PC-3 (cell line): ENCODE measurements around the gene SMNDC1. TPM values are rescaled to one million over a fixed set of nuclear protein-coding genes. Genes with fewer than 3 reads are reported as not detected.

Source experiments
- ATAC-seq: fragments of 200-7000 bp; cut with Tn5 transposase; 2 replicates; pipeline ENCODE4 v1.9.1; 2020; ENCODE audit warnings: mild to moderate bottlenecking, moderate library complexity
- BruUV-seq: library from RNA; stranded (reverse); fragments of 400-500 nt; replicated peaks from 2 replicates; lab custom pipeline; 2021; lab: Mats Ljungman, UMichigan
- CTCF ChIA-PET: fragments of 300-600 bp; sonication (Branson Sonifier 250); formaldehyde crosslinking; loops from one replicate; lab custom pipeline; 2022; ENCODE audit warnings: antibody characterized with exemption; lab: Charles Lee
- POLR2A ChIA-PET: fragments of 300-600 bp; sonication (Branson Sonifier 250); formaldehyde crosslinking; loops from one replicate; lab custom pipeline; 2022; ENCODE audit warnings: antibody characterized with exemption; ENCODE audit not compliant: unreplicated experiment; lab: Charles Lee
- DNase-seq: peaks from one replicate; pipeline ENCODE4 v3.0.0-alpha.2; 2015
- H2AFZ ChIP-seq: fragments of 300-600 bp; sonication (generic); 2 replicates; pipeline ENCODE4 v1.6.0; 2016; ENCODE audit warnings: antibody characterized with exemption, low read length
- H3F3A ChIP-seq: fragments of 300-600 bp; sonication (generic); one replicate; pipeline ENCODE4 v1.6.0; 2017; ENCODE audit warnings: antibody characterized with exemption, low read length, control low read depth, mild to moderate bottlenecking; ENCODE audit not compliant: unreplicated experiment
- H3K27ac ChIP-seq: fragments of 300-600 bp; sonication (generic); 2 replicates; pipeline ENCODE4 v1.5.1; 2016; ENCODE audit warnings: mild to moderate bottlenecking, low read length
- H3K27me3 ChIP-seq: fragments of 300-600 bp; sonication (generic); 2 replicates; pipeline ENCODE4 v1.6.1; 2016; ENCODE audit warnings: low read length, mixed read lengths
- H3K36me3 ChIP-seq: fragments of 300-600 bp; sonication (generic); 2 replicates; pipeline ENCODE4 v1.6.1; 2016; ENCODE audit warnings: low read depth, mixed run types, low read length, mixed read lengths
- H3K4me1 ChIP-seq: fragments of 300-600 bp; sonication (generic); 2 replicates; pipeline ENCODE4 v1.5.1; 2016; ENCODE audit warnings: low read length; ENCODE audit not compliant: insufficient read depth
- H3K4me2 ChIP-seq: fragments of 300-600 bp; sonication (generic); 2 replicates; pipeline ENCODE4 v1.6.0; 2016; ENCODE audit warnings: low read length
- H3K4me3 ChIP-seq: fragments of 300-600 bp; sonication (generic); 2 replicates; pipeline ENCODE4 v1.5.1; 2016; ENCODE audit warnings: mild to moderate bottlenecking, low read length, mixed read lengths
- H3K79me2 ChIP-seq: fragments of 300-600 bp; sonication (generic); 2 replicates; pipeline ENCODE4 v1.6.1; 2017; ENCODE audit warnings: low read length, mixed read lengths
- H3K9ac ChIP-seq: fragments of 300-600 bp; sonication (generic); 2 replicates; pipeline ENCODE4 v1.6.0; 2016; ENCODE audit warnings: mild to moderate bottlenecking, low read length
- H3K9me2 ChIP-seq: fragments of 300-600 bp; sonication (generic); replicated peaks from 2 replicates; pipeline ENCODE4 v1.6.1; 2016; ENCODE audit warnings: mixed run types, low read length, mixed read lengths
- H3K9me3 ChIP-seq: fragments of 300-600 bp; sonication (generic); 2 replicates; pipeline ENCODE4 v1.6.1; 2016; ENCODE audit warnings: low read length, mixed read lengths
- H4K20me1 ChIP-seq: fragments of 300-600 bp; sonication (generic); 2 replicates; pipeline ENCODE4 v1.6.1; 2016; ENCODE audit warnings: low read length, mixed read lengths
- EZH2 ChIP-seq: fragments of 300-600 bp; sonication (generic); IDR thresholded peaks from one replicate; pipeline ENCODE4 v1.6.1; 2017; ENCODE audit warnings: antibody characterized with exemption, mild to moderate bottlenecking, low read length; ENCODE audit not compliant: unreplicated experiment
- EZH2phosphoT487 ChIP-seq: fragments of 300-600 bp; sonication (generic); IDR thresholded peaks from 2 replicates; pipeline ENCODE4 v1.6.1; 2018; ENCODE audit warnings: mild to moderate bottlenecking, antibody characterized with exemption, low read length, borderline replicate concordance
- intact Hi-C: fragments of 100-400 bp; cut with micrococcal nuclease; formaldehyde crosslinking; loops from 2 replicates; pipeline ENCODE4 v1.9.0; 2023
- total RNA-seq: library from RNA; depleted of rRNA; stranded (reverse); fragments of >200 nt; gene quantifications from 2 replicates; pipeline ENCODE4 v1.2.3, GENCODE V29; 2014
- TF ChIP-seq, protein P1 (sequence below): fragments of 300-600 bp; sonication (generic); conservative IDR thresholded peaks from 2 replicates; pipeline ENCODE4 v1.5.1; 2017; ENCODE audit warnings: antibody characterized with exemption, low read depth, mild to moderate bottlenecking, low read length

SMNDC1 gene
- total RNA-seq, 1 experiment from 2014 or later, result 16.3 TPM

- H3K9me2 ChIP-seq, result no peaks in the 10 kb centered on the region
- peaks cover 46% of the 10 kb centered on the region for H4K20me1 ChIP-seq
- peak overlapping the region; percentile 92 for H3K4me3 ChIP-seq
- H3K9ac ChIP-seq, result peak overlapping the region; percentile 99
- DNase-seq (no peak), ATAC-seq (peak; percentile 32)
- no TSS peak for BruUV-seq
- H3K27me3 ChIP-seq, result no peaks in the 10 kb centered on the region
- H3K36me3 ChIP-seq, result peaks cover 38% of the 10 kb centered on the region; the same call in 1 of the 2 replicates
- TF ChIP-seq EZH2, result no peak
- no peak for TF ChIP-seq EZH2phosphoT487
- TF ChIP-seq, protein P1, sequence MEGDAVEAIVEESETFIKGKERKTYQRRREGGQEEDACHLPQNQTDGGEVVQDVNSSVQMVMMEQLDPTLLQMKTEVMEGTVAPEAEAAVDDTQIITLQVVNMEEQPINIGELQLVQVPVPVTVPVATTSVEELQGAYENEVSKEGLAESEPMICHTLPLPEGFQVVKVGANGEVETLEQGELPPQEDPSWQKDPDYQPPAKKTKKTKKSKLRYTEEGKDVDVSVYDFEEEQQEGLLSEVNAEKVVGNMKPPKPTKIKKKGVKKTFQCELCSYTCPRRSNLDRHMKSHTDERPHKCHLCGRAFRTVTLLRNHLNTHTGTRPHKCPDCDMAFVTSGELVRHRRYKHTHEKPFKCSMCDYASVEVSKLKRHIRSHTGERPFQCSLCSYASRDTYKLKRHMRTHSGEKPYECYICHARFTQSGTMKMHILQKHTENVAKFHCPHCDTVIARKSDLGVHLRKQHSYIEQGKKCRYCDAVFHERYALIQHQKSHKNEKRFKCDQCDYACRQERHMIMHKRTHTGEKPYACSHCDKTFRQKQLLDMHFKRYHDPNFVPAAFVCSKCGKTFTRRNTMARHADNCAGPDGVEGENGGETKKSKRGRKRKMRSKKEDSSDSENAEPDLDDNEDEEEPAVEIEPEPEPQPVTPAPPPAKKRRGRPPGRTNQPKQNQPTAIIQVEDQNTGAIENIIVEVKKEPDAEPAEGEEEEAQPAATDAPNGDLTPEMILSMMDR, result no peak
- H3F3A ChIP-seq, result no peaks in the 10 kb centered on the region
- H2AFZ ChIP-seq, result peak overlapping the region; percentile 67
- H3K79me2 ChIP-seq, result peaks cover 54% of the 10 kb centered on the region
- ChIA-PET POLR2A (interaction anchor here (0.6 to 1.1 kb wide), 5 partner anchors 90 to 598 kb away, joined by 3 to 18 read pairs (median 6); no protein-coding TSS in a partner anchor), CTCF (interaction anchor here (0.6 to 0.9 kb wide), 5 partner anchors 90 to 363 kb away, joined by 4 to 23 read pairs (median 6); no protein-coding TSS in a partner anchor)
- peaks cover 53% of the 10 kb centered on the region for H3K4me1 ChIP-seq
- peak overlapping the region; percentile 78 for H3K4me2 ChIP-seq
- no peaks in the 10 kb centered on the region for H3K9me3 ChIP-seq
- intact Hi-C loops, result no loop called here
- peak overlapping the region; percentile 92 for H3K27ac ChIP-seq
These were observed 333 bp downstream of the SMNDC1 start for GRCh38 chr10:110304394-110304779.

- H4K20me1 ChIP-seq, result peaks cover 49% of the 10 kb centered on the region
- peak overlapping the region; percentile 92 for H3K4me3 ChIP-seq
- ATAC-seq (no peak), DNase-seq (no peak)
- no peak overlapping the region for H2AFZ ChIP-seq
- ChIA-PET CTCF (no interaction called here), POLR2A (no interaction called here)
- no peaks in the 10 kb centered on the region for H3F3A ChIP-seq
- H3K36me3 ChIP-seq, result peaks cover 45% of the 10 kb centered on the region; the same call in 1 of the 2 replicates
- intact Hi-C loops, result no loop called here
- H3K27me3 ChIP-seq, result no peaks in the 10 kb centered on the region
- no peak overlapping the region for H3K27ac ChIP-seq
- H3K79me2 ChIP-seq, result peaks cover 57% of the 10 kb centered on the region
- BruUV-seq, result TSS peak; percentile 48
- peaks cover 56% of the 10 kb centered on the region for H3K4me1 ChIP-seq
- peak overlapping the region; percentile 78 for H3K4me2 ChIP-seq
- no peak for TF ChIP-seq EZH2
- TF ChIP-seq, protein P1, result no peak
- no peak for TF ChIP-seq EZH2phosphoT487
- H3K9ac ChIP-seq, result peak overlapping the region; percentile 99
- H3K9me3 ChIP-seq, result no peaks in the 10 kb centered on the region
- no peaks in the 10 kb centered on the region for H3K9me2 ChIP-seq
These were observed 1.0 kb downstream of the SMNDC1 start for GRCh38 chr10:110303681-110304080.

GRCh38 chr10:110300486-110300986 lies 4.2 kb downstream of the SMNDC1 start:
- Histone ChIP-seq H3K4me2 (no peak overlapping the region), H3K9me2 (no peaks in the 10 kb centered on the region), H3K4me1 (peaks cover 35% of the 10 kb centered on the region), H3K4me3 (no peak overlapping the region), H3F3A (no peaks in the 10 kb centered on the region), H3K27ac (no peak overlapping the region), H3K27me3 (no peaks in the 10 kb centered on the region), H4K20me1 (peaks cover 49% of the 10 kb centered on the region), H2AFZ (no peak overlapping the region), H3K9ac (no peak overlapping the region), H3K36me3 (peaks cover 73% of the 10 kb centered on the region), H3K79me2 (peaks cover 57% of the 10 kb centered on the region), H3K9me3 (no peaks in the 10 kb centered on the region)
- POLR2A ChIA-PET, result no interaction called here
- intact Hi-C loops, result no loop called here
- ATAC-seq (no peak), DNase-seq (no peak)
- BruUV-seq, result no TSS peak
- no peak for TF ChIP-seq EZH2phosphoT487
- TF ChIP-seq EZH2, result no peak
- TF ChIP-seq, protein P1, result no peak
- CTCF ChIA-PET, result no interaction called here
